ENCODE results near the gene RASSF8. TPM values are rescaled to one million over a fixed set of nuclear protein-coding genes. Genes with fewer than 3 reads are reported as not detected.

Gene RASSF8
- total and polyA plus RNA-seq, 11 donors, result 5.2 to 44.6 (median 28.5) TPM

GRCh38 chr12:26125400-26126339, 167.2 kb downstream of the RASSF8 start:
- TF ChIP-seq CTCF (IDR thresholded peaks at IDR 0.05) (no peak), POLR2A (IDR thresholded peaks at IDR 0.05) (no peak)
- H3K36me3 ChIP-seq, result no peaks in the 10 kb centered on the region
- H3K27me3 ChIP-seq, result peaks cover 0 to 49% (median 0%) of the 10 kb centered on the region in 9 donors
- peaks cover 0 to 28% (median 16%) of the 10 kb centered on the region in 12 donors for H3K4me1 ChIP-seq
- peak; percentile 77 to 87 (median 82) for DNase-seq
- peak; percentile 42 to 82 (median 76) for ATAC-seq
- WGBS, 4 donors, result 0 to 1% (median 0%) methylated on average over 19 to 66 of the region's 66 CpGs
- intact Hi-C loops (cut with DNase I), result loop anchor here in 9 of 10 donors (1.0 to 10.0 kb wide), 14 partner anchors 11 to 529 kb away; partner anchors contain the start of gene SSPN (in 6 of the 9)
- H3K9me3 ChIP-seq, result no peaks in the 10 kb centered on the region
- H3K4me3 ChIP-seq, result peak overlapping the region; percentile 38 to 84 (median 68)
- H3K27ac ChIP-seq, result peak overlapping the region; percentile 76 to 98 (median 95)

- 5 to 8% (median 6%) methylated on average over 41 to 60 of the region's 60 CpGs for WGBS, 4 donors
- intact Hi-C loops (cut with DNase I), result loop anchor here in 8 of 10 donors (1.0 to 10.0 kb wide), 12 partner anchors 27 to 528 kb away; partner anchors contain the start of gene SSPN (in 6 of the 8)
- Histone ChIP-seq H3K9me3 (no peaks in the 10 kb centered on the region), H3K27me3 (peaks cover 0 to 42% (median 0%) of the 10 kb centered on the region in 9 donors), H3K27ac (peak overlapping the region; percentile 76 to 98 (median 95)), H3K36me3 (no peaks in the 10 kb centered on the region), H3K4me1 (peaks cover 0 to 26% (median 11%) of the 10 kb centered on the region in 12 donors), H3K4me3 (peak overlapping the region; percentile 38 to 84 (median 68))
- peak in 2 of 12 donors; percentile 29 to 31 for TF ChIP-seq CTCF (IDR thresholded peaks at IDR 0.05)
- TF ChIP-seq POLR2A (IDR thresholded peaks at IDR 0.05), result no peak
- ATAC-seq, result peak; percentile 62 to 85 (median 80)
- DNase-seq, result peak; percentile 90 to 95 (median 91)
Measured at GRCh38 chr12:26126340-26127284, 168.1 kb downstream of the RASSF8 start.

- Histone ChIP-seq H3K9me3 (no peaks in the 10 kb centered on the region), H3K27me3 (peaks cover 0 to 42% (median 0%) of the 10 kb centered on the region in 9 donors), H3K36me3 (no peaks in the 10 kb centered on the region), H3K4me1 (peaks cover 0 to 23% (median 10%) of the 10 kb centered on the region in 12 donors), H3K4me3 (no peak overlapping the region), H3K27ac (peak overlapping the region in 4 of 12 donors; percentile 91 to 98 (median 96))
- TF ChIP-seq CTCF (IDR thresholded peaks at IDR 0.05) (no peak), POLR2A (IDR thresholded peaks at IDR 0.05) (no peak)
- ATAC-seq (no peak), DNase-seq (no peak)
- intact Hi-C loops (cut with DNase I), result loop anchor here in 7 of 10 donors (5.0 to 10.0 kb wide), 10 partner anchors 65 to 527 kb away; partner anchors contain the start of gene SSPN (in 5 of the 7)
- WGBS, 4 donors, result 86 to 97% (median 95%) methylated on average over 2 of the region's 2 CpGs
Measured at GRCh38 chr12:26127404-26127803, 168.9 kb downstream of the RASSF8 start.

All from heart left ventricle (tissue), 16 donors.